Memory B cell (primary cell): Measurements from ENCODE around the gene ACTR1A.
A peak's percentile ranks its signal among the peaks of the same experiment; 100 is the strongest.
"Not testable (repeated sequence)": the region's sequence is repeated elsewhere in the genome, so short reads cannot be mapped to it uniquely, and the experiment has no call there.

Experiments used
- ATAC-seq: fragments of 150-1000 bp; cut with Tn5 transposase; 2 replicates; pipeline ENCODE4 v1.10.0; 2021; ENCODE audit warnings: low read depth, mild to moderate bottlenecking, moderate library complexity
- DNase-seq, 2 donors: peaks; one replicate each; pipeline ENCODE4 v3.0.0; 2022; ENCODE audit warnings: low spot score in 2 of 2
- H3K27ac Mint-ChIP-seq: one replicate; pipeline ENCODE4 v1.8.0; 2022; ENCODE audit warnings: mild to moderate bottlenecking, moderate library complexity, mixed read lengths
- H3K27me3 Mint-ChIP-seq: one replicate; pipeline ENCODE4 v1.8.0; 2022; ENCODE audit warnings: mixed read lengths
- H3K36me3 Mint-ChIP-seq: one replicate; pipeline ENCODE4 v1.8.0; 2022; ENCODE audit warnings: mild to moderate bottlenecking, mixed read lengths
- H3K4me1 Mint-ChIP-seq: one replicate; pipeline ENCODE4 v1.8.0; 2022; ENCODE audit warnings: mixed read lengths
- H3K4me3 Mint-ChIP-seq: one replicate; pipeline ENCODE4 v1.8.0; 2022; ENCODE audit warnings: mild to moderate bottlenecking, moderate library complexity, mixed read lengths
- H3K9me3 Mint-ChIP-seq: one replicate; pipeline ENCODE4 v1.8.0; 2022; ENCODE audit warnings: mixed read lengths

Gene ACTR1A

GRCh38 chr10:102505462-102506115, 3.1 kb upstream of the ACTR1A start:
- peak overlapping the region; percentile 3 for H3K4me3 Mint-ChIP-seq
- no peak for DNase-seq

DNA sequence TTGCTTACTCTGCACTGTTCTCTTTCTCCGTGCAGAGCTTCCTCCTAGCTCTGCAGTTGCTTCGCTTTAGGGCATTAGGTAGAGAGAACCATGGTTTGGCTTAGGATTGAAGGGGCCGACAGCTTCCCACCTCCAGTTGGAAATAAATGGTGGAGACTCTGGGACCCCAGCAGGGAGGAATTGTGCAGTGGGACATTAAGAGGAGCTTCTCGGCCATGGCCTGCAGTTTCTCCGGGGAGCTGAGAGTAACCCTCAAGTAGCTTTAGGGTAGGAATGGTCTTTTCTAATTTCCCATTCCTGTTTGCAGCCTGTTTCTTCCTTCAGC, 2.4 kb upstream of the ACTR1A start:
- peak overlapping the region; percentile 45 for H3K27ac Mint-ChIP-seq
- H3K36me3 Mint-ChIP-seq, result peaks cover 3% of the 10 kb centered on the region
- H3K27me3 Mint-ChIP-seq, result no peaks in the 10 kb centered on the region
- peaks cover 9% of the 10 kb centered on the region for H3K4me1 Mint-ChIP-seq
- H3K9me3 Mint-ChIP-seq, result no peaks in the 10 kb centered on the region
- ATAC-seq (no peak), DNase-seq (no peak)
- H3K4me3 Mint-ChIP-seq, result no peak overlapping the region

More at GRCh38 chr10:102505462-102506115, 3.1 kb upstream of the ACTR1A start:
- ATAC-seq, result no peak
- Mint-ChIP-seq H3K36me3 (peaks cover 3% of the 10 kb centered on the region), H3K27ac (no peak overlapping the region), H3K27me3 (no peaks in the 10 kb centered on the region), H3K4me1 (peaks cover 9% of the 10 kb centered on the region), H3K9me3 (no peaks in the 10 kb centered on the region)

DNA sequence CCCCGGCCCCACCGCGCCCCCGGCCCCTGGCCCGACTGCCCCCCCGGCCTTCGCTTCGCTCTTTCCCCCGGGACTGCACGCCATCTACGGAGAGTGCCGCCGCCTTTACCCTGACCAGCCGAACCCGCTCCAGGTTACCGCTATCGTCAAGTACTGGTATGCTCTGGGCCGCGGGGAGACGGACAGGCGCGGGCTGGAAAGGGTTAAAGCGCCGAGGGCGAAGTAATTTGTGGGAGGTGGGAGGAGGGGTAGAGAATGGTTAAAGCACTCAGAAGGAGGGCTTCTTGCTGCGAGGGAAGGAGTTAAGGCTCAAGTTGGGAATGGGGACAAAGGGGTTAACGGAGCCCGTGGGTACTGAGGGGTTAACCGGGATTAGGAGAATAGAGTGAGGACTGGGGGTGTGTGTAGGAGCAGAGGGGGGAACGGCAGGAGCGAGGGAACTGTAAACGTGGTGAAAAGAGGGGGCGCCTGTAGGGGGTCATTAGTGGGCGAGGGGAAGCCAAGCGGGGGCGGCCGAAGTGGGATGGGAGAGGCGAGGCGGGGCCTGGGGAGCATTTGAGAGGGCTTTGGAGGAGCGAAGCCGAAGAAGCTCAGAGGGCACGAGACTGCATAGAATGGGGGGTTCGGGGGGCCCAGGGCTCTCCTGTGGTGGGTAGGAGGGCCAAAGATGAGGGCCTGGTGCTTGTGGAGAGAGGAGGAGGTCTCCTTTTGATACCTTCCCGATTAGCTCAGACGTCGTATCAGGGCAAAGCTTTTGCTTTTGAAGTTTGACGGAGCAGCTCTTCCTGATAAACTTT, 1.9 kb upstream of the ACTR1A start:
- ATAC-seq (no peak), DNase-seq (peak in 1 of 2 donors; percentile 20)
- Mint-ChIP-seq H3K9me3 (no peaks in the 10 kb centered on the region), H3K36me3 (peaks cover 3% of the 10 kb centered on the region), H3K27ac (peak overlapping the region; percentile 45), H3K27me3 (no peaks in the 10 kb centered on the region), H3K4me3 (no peak overlapping the region), H3K4me1 (peaks cover 10% of the 10 kb centered on the region)

- peak within 1 kb of the TSS; percentile 45 for H3K27ac Mint-ChIP-seq
- DNase-seq, result peak; percentile 97 to 99
- H3K4me3 Mint-ChIP-seq, result no peak within 1 kb of the TSS
- H3K36me3 Mint-ChIP-seq, result peaks cover 3% of the 10 kb centered on the region
- peaks cover 12% of the 10 kb centered on the region for H3K4me1 Mint-ChIP-seq
- peak; percentile 68 for ATAC-seq
- H3K27me3 Mint-ChIP-seq, result no peaks in the 10 kb centered on the region
- H3K9me3 Mint-ChIP-seq, result no peaks in the 10 kb centered on the region
Measured at GRCh38 chr10:102503264-102504178, 1.0 kb upstream of the ACTR1A start, which contains the start of gene SUFU. SUFU (plus strand) TSS chr10:102503972; CDS start chr10:102504153, 181 bp downstream.

- Mint-ChIP-seq H3K27ac (no peak overlapping the region), H3K36me3 (peaks cover 2% of the 10 kb centered on the region), H3K27me3 (no peaks in the 10 kb centered on the region), H3K4me1 (peaks cover 14% of the 10 kb centered on the region), H3K4me3 (no peak overlapping the region), H3K9me3 (no peaks in the 10 kb centered on the region)
- ATAC-seq (peak; percentile 72), DNase-seq (peak in 1 of 2 donors; percentile 99)
Measured at GRCh38 chr10:102502029-102502336, 529 bp downstream of the ACTR1A start.

GRCh38 chr10:102501201-102502028, 1.1 kb downstream of the ACTR1A start:
- H3K27ac Mint-ChIP-seq, result no peak overlapping the region
- H3K4me1 Mint-ChIP-seq, result peaks cover 14% of the 10 kb centered on the region
- no peaks in the 10 kb centered on the region for H3K36me3 Mint-ChIP-seq
- no peaks in the 10 kb centered on the region for H3K27me3 Mint-ChIP-seq
- no peak for DNase-seq
- ATAC-seq, result no peak
- H3K9me3 Mint-ChIP-seq, result no peaks in the 10 kb centered on the region
- H3K4me3 Mint-ChIP-seq, result no peak overlapping the region

DNA sequence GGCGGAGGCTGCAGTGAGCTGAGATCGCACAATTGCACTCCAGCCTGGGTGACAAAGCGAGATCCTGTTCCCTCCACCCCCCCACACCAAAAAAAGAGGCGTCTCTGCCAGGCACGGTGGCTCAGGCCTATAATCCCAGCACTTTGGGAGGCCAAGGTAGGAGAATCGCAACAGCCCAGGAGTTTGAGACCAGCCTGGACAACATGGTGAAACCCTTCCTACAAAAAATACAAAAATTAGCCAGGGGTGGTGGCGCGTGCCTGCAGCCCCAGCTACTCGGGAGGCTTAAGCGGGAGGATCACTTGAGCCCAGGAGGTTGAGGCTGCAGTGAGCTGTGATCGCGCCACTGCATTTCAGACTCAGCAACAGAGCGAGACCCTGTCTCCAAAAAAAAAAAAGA, 1.8 kb downstream of the ACTR1A start:
- H3K4me3 Mint-ChIP-seq, H3K27me3 Mint-ChIP-seq, H3K27ac Mint-ChIP-seq, DNase-seq, H3K36me3 Mint-ChIP-seq, ATAC-seq, H3K9me3 Mint-ChIP-seq: not testable (repeated sequence)
- peaks cover 14% of the 10 kb centered on the region for H3K4me1 Mint-ChIP-seq

DNA sequence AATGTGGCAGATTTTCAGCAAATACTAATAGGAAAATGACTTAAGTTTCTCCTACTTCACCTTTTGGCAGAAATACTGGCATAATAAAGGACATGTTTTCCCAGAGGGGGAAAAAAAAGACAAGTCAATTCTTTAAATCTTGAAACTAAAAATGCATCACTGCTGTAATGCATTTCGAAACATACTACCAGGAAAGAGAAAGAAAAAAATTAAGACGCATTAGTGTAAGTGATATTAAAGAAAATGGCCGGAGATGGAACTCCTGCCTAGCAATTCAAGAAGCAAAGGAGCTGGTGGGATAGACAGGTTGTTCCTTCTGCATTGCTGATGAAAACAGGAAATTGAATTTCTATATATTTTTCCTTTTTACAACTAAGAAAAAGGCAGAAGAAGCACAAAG, 3.2 kb downstream of the ACTR1A start:
- no peaks in the 10 kb centered on the region for H3K9me3 Mint-ChIP-seq
- no peak overlapping the region for H3K27ac Mint-ChIP-seq
- ATAC-seq (no peak), DNase-seq (no peak)
- H3K4me1 Mint-ChIP-seq, result peaks cover 7% of the 10 kb centered on the region
- H3K4me3 Mint-ChIP-seq, result no peak overlapping the region
- no peaks in the 10 kb centered on the region for H3K36me3 Mint-ChIP-seq
- H3K27me3 Mint-ChIP-seq, result no peaks in the 10 kb centered on the region

DNA sequence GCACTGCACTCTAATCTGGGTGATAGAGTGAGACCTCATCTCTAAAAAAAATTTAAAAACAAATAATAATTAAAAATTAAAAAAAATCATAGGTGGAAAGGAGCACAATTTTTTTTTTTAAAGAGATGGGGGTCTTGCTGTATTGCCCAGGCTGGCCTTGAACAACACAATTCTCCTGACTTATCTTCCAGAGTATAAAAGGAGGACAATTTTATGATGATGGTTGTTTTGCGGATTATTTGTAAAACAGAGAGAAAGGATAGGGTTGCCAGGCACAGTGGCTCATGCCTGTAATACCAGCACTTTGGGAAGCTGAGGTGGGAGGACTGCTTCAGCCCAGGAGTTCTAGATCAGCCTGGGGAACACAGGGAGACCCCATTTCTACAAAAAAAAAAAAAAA, 5.0 kb downstream of the ACTR1A start:
- Mint-ChIP-seq H3K27ac (no peak overlapping the region), H3K9me3 (no peaks in the 10 kb centered on the region), H3K36me3 (no peaks in the 10 kb centered on the region), H3K4me1 (peaks cover 8% of the 10 kb centered on the region), H3K4me3 (no peak overlapping the region), H3K27me3 (no peaks in the 10 kb centered on the region)
- ATAC-seq, result no peak
- DNase-seq, result no peak

- Mint-ChIP-seq H3K27ac (peak overlapping the region; percentile 38), H3K4me3 (no peak overlapping the region), H3K4me1 (peaks cover 7% of the 10 kb centered on the region), H3K27me3 (no peaks in the 10 kb centered on the region), H3K36me3 (peaks cover 7% of the 10 kb centered on the region), H3K9me3 (no peaks in the 10 kb centered on the region)
- ATAC-seq (no peak), DNase-seq (no peak)
Measured at GRCh38 chr10:102493771-102494170, 8.7 kb downstream of the ACTR1A start.

- Mint-ChIP-seq H3K9me3 (no peaks in the 10 kb centered on the region), H3K27me3 (no peaks in the 10 kb centered on the region), H3K4me1 (peaks cover 7% of the 10 kb centered on the region), H3K36me3 (peaks cover 8% of the 10 kb centered on the region), H3K27ac (no peak overlapping the region), H3K4me3 (no peak overlapping the region)
- no peak for DNase-seq
- no peak for ATAC-seq
Measured at GRCh38 chr10:102492983-102493382, 9.5 kb downstream of the ACTR1A start.

DNA sequence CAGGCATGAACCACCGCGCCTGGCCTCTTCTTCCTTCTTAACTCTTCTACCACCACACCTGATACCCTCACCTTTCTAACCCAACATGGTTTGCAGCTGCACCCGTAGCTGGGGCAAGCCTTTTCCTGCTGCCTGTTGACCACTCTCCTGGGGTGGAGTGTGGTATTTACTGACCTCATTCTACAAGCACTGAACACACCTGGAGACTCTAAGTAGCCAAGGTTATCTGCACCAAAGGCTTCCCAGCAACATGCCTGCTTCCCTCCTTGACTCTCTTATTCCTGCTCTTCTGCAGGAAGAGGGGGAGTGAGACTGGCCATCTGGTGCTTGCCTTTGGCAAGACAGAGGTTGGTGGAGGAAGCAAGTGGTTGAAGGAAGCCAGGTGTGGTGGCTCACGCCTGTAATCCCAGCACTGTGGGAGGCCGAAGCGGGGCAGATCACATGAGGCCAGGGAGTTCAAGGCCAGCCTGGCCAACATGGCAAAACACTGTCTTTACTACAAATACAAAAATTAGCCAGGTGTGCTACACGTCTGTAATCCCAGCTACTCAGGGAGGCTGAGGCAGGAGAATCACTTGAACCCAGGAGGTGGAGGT, 10.1 kb downstream of the ACTR1A start:
- Mint-ChIP-seq H3K4me3 (no peak overlapping the region), H3K4me1 (peaks cover 7% of the 10 kb centered on the region), H3K9me3 (no peaks in the 10 kb centered on the region), H3K27me3 (no peaks in the 10 kb centered on the region), H3K36me3 (peaks cover 11% of the 10 kb centered on the region), H3K27ac (no peak overlapping the region)
- ATAC-seq (no peak), DNase-seq (no peak)

GRCh38 chr10:102491136-102491535, 11.4 kb downstream of the ACTR1A start:
- Mint-ChIP-seq H3K9me3 (no peaks in the 10 kb centered on the region), H3K36me3 (peaks cover 11% of the 10 kb centered on the region), H3K4me1 (peaks cover 5% of the 10 kb centered on the region), H3K27me3 (no peaks in the 10 kb centered on the region), H3K27ac (no peak overlapping the region), H3K4me3 (no peak overlapping the region)
- ATAC-seq, result no peak
- no peak for DNase-seq
